Dermis lymphatic vessel endothelial cell (primary cell): ENCODE results near the gene SEPTIN7. TPM values are rescaled to one million over a fixed set of nuclear protein-coding genes. Genes with fewer than 3 reads are reported as not detected.

Experiments used
- total RNA-seq: library from RNA; depleted of rRNA; stranded (reverse); fragments of >200 nt; gene quantifications from 2 replicates; pipeline ENCODE4 v1.2.1, GENCODE V29; 2014

Gene SEPTIN7
- total RNA-seq = 114 and 140 TPM in 2 replicates

GRCh38 chr7:35800718-35801391 is at the start of gene SEPTIN7:
Gene SEPTIN7 (plus strand): TSS chr7:35801057. CDS start chr7:35801210, 153 bp downstream.

Other genes starting within 250 kb of the SEPTIN7 start
- gene HERPUD2, start 105.9 kb upstream of the SEPTIN7 start, total RNA-seq = 24.9 and 26.5 TPM in 2 replicates